Activated CD8-positive, alpha-beta memory T cell treated with anti-CD3 and anti-CD28 coated beads, Interleukin-2, amount 50 U/mL, for 1 hour (primary cell): ENCODE results near the gene CCDC154.

Source experiments
- DNase-seq: peaks from one replicate; pipeline ENCODE4 v3.0.0-alpha.2; 2020; ENCODE audit errors: extremely low read depth

Gene CCDC154

DNA sequence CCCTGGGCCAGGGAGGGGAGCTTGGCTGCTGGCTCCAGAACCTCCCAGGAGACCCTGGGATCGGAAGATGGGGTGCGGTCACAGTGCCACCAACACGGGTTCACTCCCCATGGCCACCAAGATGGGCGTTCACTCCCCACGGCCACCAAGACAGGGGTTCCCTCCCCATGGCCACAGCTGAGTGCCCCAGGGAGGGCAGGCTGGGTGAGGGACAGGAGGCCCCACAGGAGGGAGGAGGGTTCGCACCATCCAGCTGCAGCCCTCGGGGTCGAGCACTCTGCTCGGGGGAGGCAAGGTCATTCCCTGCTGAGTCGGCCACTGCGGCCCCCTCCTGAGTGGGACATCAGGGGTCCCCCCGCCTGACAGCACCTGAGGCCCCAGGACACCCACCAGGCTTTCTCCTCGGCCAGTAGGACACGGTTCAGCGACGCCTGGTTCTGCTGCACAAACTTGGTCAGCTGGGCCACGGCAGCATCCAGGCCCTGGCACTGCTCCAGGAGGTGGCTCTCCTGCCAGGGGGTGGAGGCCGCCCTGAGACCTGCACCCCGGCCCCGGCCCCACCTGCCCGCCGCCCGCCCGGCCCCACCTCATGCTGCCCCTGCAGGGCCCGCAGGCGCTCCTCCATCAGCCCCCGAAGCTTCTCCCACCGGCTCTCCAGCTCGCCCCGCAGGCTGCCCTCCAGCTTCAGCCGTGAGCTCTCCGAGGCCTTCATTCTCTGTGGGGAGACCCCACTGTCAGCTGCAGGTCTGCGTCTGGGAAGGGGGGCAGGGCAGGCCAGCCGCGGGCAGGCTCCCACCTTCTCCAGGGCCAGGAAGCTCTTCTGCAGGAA, 5.9 kb downstream of the CCDC154 start:
- no peak for DNase-seq

DNA sequence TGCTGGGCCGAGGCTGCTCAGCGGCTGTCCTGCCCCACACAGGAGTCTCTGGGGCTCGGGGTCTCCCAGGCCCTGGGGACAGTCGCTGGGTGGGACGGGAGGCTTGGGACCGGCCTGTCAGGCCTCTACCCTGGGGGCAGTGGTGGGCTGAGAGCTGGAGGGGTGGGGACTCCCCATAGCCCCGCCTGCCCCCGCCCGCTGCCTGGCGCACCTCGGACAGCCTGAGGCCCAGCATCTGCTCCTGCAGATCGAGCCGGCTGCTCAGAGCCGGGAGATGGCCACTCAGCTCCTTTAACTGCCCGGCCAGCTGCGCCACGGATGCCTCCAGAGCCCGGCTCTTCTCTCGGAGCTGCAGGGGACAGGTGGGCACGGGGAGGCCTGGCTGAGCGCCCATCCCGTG, 6.8 kb downstream of the CCDC154 start:
- no peak for DNase-seq

DNA sequence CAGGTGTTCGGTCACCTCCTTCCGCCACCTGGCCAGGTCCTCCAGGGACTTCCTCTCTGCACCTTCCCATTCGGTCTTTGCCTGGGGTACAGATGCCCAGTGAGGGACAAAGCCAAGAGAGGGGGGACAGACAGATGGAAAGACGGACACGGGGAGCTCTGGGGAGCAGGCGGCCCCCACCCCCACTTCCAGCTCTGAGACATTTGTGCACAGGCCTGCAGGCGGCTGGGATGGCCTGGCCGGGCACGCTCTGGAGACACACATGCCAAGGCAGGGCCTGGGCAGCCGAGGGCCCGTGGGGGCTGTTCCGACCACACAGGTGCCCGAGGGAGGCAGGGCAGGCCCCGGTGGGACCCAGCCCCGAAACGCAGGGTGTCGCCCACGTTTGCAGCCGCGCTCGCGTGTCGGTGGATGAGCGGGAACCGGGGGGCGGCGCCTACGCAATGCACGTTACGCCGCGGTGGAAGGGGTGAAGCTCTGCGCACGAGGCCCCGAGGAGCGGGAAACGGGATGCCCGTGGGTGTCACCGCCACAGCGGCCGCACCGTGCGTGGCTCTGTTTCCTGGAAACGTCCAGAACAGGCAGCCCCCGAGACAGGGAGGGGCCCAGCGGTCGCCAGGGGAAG, 7.5 kb downstream of the CCDC154 start:
- DNase-seq, result no peak

DNA sequence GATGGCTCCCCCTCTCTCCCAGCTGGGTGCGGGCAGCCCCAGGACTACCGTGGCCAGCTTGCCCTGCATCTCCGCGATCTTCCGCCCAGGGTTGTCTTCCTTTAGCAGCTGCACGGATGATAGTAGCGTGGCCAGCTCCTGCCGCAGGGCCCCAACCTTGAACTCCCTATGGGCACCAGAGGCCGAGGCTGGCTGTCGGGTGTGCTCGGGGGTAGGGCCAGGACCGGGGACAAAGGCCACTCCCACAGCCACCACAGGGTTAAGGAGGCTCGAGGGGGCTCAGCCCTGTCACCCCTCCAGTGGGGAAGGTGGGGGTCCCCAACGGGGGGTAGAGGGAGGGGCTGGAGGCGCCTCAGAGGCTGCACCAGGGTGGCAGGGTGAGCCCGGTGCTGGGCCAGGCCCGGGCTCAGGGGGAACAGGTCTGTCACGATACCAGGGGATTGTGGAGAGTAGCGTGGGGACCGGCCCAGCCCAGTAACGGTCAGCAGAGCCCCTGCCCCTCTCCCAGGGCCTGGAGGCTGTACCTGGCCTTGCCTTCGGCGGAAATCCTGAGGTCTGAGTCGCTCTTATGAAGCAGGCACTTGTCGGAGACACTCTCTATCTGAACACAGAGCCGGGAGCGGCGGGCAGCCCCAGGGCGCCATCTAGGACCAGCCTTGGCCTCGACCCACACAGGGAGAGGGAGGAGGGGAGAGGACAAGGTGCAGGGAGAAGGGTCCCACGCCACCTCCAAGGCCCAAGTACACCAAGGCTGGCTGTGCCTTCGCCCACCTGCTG, 8.2 kb downstream of the CCDC154 start:
- no peak for DNase-seq

DNA sequence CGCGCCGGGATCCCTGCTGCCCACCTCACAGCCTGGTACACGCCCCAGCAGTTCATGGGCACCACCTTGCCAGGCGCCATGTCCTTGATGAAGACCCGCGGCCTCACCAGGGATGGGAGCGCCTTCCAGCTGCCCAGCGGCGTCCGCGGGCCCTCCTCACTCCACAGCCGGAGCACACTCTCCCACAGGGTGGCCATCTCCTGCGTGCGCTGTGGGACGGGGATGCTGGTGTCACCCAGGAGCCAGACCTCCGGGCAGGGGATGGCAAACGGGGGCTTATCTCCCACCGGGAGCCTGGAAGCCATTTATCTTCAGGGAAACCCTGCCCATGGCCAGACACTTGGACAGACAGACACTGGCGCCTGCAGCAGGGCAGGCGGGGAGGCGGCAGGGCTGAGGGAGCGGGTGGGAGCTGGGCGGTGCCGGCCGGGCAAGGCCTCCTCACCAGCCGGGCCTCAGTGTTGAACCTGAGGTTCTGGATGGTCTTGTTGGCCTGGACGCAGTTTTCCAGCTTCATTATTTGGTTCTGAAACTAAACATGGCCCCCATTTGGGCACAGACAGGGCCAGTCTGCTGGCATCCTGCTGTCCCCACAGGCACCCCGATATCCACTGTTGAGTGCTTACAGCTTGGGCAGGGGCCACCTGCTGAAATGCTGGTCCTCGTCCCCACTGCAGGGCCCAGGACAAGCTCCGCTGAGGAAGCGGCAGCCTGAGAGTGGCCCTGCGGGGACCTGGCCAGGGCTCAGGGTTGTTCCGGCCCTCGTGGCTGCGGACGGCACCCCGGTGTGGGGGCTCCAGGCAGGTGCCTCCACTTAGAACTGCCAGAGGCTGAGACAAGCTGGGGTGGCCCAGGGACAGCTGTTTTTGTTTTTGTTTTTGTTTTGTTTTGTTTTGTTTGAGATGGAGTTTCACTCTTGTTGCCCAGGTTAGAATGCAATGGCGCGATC, 9.4 kb downstream of the CCDC154 start:
- no peak for DNase-seq

DNA sequence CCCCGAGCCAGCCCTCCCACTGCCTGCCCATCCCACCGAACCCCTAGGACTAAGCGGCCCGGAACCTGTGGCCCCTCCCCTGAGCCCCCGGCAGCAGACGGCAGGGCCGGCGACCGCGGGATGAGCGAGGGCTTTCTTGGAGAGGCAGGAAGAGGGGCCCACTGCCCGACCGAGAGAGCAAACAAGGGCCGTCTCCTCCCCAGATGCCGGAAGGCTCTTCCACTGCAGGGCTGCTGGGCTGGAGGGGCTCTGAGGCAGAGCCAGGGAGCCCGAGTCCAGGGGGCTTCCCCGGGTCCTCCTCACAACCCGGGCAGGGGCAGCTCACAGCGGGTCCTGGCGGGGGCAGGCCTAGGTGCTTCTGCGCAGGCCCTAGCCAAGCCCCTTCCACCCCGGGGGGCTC, 10.6 kb downstream of the CCDC154 start:
- no peak for DNase-seq

DNA sequence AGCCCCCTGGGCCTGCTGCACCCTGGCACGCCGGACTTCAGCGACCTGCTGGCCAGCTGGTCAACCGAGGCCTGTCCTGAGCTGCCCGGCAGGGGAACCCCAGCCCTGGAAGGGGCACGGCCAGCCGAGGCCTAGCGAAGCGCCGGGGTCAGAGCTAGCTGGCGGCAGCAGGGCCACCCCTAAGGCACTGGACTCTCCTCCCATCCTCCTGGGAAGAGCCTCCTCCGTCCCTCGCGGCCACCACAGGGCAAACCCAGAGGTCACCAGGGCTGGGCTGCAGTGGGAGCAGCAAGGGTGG, 11.1 kb downstream of the CCDC154 start:
- DNase-seq, result no peak

DNA sequence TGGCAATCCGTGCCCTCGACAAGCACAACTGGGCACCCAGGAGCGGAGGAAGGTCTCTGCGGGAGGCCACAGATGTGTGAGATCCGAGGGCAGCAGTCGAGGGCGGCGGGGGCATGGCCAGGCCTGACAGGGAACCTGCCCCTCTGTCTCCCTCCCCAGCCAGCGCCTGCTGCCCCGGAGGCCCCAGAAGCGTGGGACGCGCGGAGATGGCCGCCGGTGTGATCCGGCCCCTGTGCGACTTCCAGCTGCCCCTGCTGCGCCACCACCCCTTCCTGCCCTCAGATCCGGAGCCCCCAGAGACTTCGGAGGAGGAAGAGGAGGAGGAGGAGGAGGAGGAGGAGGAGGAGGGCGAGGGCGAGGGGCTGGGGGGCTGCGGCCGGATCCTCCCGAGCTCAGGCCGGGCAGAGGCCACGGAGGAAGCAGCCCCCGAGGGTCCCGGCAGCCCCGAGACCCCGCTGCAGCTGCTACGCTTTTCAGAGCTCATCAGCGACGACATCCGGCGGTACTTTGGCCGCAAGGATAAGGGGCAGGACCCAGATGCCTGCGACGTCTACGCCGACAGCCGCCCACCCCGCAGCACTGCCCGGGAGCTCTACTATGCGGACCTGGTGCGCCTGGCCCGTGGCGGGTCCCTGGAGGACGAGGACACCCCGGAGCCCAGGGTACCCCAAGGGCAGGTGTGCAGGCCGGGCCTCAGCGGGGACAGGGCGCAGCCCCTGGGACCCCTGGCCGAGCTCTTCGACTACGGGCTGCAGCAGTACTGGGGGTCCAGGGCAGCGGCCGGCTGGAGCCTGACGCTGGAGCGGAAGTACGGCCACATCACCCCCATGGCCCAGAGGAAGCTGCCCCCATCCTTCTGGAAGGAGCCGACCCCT, 11.7 kb downstream of the CCDC154 start:
- no peak for DNase-seq

DNA sequence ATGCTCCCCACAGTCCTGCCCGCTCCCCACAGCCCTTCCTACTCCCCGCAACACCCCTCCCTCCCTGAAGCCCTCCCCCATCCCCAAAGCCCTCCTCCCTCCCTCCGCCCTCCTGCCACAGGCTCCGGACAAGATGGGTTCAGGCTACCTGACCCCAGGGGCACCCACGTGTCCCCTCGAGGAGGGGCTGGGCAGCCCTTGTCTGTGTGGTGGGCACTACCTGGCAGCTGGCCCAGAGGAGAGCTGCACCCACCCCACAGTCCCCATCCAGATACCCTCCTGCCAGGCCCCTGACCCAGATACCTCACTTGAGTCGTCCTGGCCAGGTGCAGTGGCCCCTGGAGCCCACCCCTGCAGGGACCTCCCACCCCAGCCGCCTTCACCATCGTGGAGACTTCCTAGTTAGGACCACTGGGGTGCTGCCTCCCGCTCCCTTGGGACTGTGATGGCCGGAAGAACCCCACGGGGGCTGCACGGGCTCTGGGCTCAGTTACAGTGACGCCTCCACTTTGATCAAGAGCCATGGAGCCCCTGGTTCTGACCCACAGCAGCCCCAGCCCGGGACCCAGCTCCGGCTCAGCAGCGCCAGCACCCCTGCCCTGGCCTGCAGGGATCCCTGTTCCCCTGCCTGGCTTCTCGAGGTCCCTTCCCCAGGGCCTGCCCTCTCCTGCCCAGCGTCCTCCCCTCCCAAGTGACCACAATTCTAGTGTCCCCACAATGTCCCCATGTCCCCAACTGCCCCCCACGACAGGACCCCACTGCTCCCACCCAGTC, 12.7 kb downstream of the CCDC154 start:
- DNase-seq, result no peak

DNA sequence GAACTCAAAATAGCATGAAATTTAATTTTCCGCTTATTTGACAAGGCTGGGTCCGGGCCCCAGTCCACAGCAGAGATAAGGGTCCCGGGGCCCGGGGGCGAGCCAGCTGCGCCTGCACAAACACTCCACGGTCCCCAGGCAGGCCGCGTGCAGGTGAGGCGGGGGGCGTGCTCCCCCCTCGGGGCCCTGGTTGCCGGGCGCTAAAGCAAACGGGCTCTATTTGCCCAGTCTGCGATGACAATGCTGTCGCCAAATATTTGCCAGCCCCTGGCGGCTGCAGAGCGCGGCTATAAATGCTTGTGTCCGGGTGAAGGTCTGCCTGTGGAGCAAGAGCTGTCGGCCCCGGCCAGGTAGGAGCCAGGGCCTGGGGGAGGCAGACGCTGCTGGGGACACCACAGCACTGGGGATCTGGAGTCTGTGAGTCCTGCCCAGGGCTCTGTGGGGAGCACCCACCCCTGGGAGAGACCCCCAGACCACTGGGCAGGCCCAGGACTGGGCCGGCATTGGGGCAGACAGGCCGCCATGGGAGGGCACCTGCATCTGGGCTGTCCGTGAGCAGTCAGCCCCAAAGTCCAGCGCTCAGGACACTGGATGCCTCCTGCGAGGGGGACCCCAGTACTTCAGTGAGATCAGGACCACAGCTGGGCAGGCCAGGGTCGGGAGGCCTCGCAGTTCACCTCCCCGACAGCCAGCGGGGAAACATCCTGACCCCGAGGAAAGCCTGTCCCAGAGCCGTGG, 13.4 kb downstream of the CCDC154 start, which contains the start of gene PERCC1:
TSS of gene PERCC1 (plus strand) at position 320 of the 738 bp plus-strand sequence. CDS start 1,516 bp downstream, outside the sequence.
- no peak for DNase-seq

DNA sequence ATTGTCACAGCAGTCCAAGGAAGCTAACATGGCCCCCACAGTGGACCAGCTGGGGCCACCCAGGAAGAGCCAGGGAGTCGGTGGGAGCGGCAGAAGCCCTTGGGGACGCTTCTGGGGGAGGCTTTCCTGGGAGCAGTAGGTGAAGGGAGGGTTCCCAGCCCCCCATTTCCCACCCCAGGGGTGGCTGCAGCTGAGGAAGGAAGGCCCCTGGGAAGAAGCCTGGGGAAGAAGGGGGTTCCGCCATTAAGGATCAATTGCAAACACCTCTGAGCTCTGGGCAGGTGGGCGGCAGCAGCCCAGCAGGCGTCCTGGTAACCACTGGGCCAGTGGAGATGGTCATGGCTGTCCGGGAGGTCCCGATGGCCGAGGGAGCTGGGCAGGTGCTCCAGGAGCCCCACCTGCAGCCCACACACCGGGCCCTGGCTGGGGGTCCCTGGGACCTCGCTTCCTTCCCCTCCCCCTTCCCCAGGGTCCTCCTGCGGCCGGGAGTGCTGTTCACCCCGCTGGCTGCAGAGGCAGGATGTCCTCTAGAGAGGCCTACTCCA, 14.1 kb downstream of the CCDC154 start:
- DNase-seq, result no peak

DNA sequence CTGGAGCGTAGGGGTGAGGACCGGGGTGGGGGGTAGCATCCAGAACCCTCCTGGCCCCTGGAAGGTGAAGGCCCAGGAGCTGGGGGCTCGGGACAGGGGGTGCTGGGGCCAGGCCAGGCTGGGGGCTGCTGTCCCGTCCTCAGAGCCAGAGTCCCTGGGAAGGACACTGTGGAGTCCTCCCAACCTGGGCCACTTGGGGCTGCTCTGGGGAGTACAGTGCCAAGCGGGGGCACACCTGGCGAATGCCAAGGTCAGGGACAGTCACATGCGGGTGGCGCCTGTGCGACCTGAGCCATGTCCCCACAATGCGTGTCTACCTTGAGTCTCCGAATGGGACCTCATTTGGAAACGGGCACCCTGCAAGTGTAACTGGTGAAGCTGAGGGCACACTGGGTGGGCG, 14.7 kb downstream of the CCDC154 start:
- no peak for DNase-seq

DNA sequence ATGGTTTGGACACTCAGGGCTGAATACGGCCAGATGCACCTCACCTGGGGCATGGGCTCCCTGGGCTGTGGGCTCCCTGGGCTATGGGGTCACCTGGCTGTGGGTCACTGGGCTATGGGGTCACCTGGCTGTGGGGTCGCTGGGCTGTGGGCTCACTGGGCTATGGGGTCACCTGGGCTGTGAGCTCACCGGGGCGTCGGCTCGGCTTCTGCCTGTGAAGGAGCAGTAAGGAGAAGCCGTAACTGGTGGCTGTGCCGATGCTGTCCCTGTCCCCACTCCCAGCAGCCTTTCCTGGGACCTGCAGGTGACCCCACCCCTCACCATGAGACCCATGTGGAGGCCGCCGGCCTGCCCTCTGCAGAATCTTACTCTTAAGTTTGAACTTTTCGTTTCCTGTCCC, 15.3 kb downstream of the CCDC154 start:
- no peak for DNase-seq

DNA sequence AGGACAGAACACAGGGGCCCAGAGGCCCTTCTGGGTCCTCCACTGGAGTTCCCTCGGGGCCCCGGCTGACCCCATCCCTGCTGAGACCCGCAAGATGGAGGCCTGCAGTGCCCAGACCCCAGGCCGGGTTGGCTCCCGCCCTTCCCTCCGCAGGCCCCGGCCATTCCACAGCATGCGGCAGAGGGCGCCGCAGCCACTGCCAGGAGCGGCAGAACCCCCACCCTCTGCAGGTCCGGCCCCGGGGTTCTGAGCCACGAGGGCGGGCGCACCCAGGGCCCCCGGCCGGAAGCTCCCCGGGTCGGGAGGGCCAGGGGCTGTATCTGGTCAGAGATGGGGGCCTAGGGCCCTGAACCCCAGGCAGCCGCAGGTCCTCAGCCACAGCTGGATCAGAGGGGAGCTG, 15.8 kb downstream of the CCDC154 start:
- no peak for DNase-seq

DNA sequence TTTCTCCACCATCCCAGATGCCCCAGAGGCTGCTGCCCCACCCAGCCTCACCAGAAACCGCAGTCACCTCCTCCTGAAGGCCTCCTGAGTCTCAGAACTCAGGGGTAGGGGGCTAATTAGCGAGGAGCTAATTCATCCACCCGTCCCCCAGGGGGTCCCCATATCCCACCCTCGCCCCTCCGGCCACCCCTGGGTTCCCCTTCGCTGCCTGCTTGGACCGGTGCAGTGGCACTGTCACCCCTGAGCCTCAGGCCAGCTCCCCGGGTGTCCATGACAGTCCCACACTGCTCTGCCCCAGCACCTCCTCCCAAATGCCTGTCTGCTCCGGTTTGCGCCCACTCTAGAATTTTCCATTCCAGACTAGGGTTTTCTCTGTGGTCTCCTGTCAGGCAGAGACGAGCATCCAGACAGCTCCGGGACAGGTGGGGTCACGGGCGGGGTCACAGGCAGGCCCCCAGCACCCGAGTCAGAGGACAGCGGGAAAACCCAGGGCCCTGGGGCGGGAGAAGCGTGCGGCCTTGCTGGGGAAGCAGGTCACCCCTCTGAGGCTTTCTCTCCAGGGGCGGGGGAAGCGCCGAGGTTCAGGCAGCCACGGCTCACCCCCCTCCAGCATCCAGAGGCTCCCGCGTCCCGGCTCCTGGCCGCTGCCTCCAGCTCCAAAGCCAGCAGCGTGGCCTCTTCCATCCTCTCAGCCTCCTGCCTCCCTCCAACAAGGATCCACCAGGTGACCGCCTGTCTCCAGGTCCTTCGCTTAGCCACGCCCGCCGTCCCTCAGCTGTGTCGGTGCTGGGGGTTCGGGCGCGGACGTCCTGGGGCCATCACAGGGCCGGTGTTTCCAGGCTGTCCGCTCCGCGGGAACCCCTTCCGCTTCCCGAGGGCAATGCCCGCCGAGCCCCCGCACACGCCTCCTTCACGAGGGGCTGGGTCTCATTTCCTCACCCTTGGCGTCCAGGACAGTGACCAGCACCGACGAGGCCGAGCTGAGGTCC, 16.6 kb downstream of the CCDC154 start:
- DNase-seq, result no peak

DNA sequence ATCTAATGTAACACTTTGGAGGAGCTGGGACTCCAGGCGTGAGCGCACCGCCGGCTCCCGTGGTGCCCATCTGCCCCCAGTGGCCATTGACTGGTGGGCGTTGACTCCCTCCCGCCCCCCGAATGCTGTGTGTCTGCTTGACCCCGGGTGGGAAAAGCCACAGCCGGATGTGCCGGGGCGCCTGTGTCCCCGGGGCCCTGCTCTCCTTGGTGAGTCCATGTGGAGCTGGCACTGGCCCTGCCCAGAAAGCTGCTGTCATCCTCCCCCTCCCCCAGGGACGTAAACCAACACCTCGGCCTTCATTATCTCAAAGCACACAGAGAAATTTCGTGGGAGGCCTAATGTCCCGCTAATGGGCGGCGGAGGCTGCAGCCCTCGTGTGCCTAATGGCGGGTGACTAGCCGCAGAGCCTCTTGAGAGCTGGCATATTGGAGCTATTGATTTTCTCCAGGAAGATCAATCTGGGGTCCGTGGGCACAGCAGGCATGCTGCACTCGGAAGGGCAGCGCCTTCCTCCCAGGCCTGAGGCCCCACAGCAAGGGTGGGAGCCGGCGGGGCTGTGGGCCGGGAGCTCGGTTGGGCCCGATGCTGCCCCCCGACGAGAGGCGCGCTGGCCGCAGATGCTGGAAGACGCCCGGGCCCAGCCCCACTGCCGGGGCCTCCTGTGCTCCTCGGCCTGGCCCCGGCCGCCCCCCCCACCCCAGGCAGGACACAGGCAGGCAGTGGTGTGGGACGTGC, 17.5 kb downstream of the CCDC154 start:
- DNase-seq, result no peak
